ENCODE measurements around the gene KDM7A.

KDM7A gene

GRCh38 chr7:140051820-140052219 is 125.0 kb downstream of the KDM7A start:
- no peak for DNase-seq

GRCh38 chr7:140050100-140050499 is 126.7 kb downstream of the KDM7A start:
- DNase-seq, result no peak

GRCh38 chr7:140049339-140050024 is 127.3 kb downstream of the KDM7A start:
- DNase-seq, result no peak

GRCh38 chr7:140048989-140049338 is 127.8 kb downstream of the KDM7A start:
- no peak for DNase-seq

GRCh38 chr7:140048138-140048537 is 128.6 kb downstream of the KDM7A start:
- no peak for DNase-seq

DNA sequence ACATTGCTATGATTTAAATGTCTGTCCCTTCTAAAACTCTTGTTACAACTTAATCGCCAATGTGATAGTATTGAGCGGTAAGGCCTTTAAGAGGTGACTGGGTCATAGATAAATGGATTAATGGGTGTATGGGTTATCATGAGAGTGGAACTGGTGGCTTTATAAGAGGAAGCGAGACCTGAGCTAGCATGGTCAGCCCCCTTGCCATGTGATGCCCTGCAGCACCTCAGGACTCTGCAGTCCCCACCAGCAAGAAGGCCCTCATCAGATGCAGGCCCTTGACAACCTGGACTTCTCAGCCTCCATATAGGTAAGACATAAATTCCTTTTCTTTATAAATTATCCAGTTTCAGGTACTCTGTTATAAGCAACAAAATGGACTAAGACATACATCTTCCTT is 129.6 kb downstream of the KDM7A start:
- no peak for DNase-seq

DNA sequence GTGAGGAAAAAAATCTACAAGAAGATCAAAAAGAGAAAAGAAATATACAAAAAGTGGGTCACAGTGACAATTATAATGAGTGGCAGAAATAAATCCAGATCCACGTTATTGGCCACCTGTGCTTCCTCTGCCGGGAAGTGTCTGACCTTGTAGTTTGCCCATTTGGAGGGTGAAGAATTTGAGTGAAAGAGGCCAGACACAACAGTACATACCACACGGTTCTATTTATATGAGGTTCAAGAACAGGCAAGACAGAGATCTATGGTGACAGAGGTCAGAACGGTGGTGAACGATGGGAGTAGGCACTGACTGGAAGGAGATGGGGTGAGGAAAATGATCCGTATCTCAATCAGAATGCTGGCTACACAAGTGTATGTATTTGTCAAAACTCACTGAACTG is 131.1 kb downstream of the KDM7A start:
- DNase-seq, result no peak

- DNase-seq, result no peak
These were observed 132.5 kb downstream of the KDM7A start for GRCh38 chr7:140044251-140044650.

DNA sequence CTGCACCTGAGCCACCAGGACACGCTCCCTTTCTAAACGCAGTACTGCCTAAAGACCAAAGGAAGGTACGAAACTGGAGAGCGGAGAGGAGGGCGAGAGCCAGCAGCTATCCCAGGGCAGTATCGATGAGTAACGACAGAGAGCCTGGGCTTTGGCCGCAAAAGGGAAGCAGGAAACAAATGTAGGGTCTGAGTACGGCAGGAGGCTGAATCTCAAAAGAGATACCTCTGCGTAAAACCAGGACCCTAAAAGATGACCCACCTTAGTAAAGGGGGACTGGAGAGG is 134.5 kb downstream of the KDM7A start:
- DNase-seq, result no peak

GRCh38 chr7:140041659-140042385 is 135.0 kb downstream of the KDM7A start:
- DNase-seq, result no peak

GRCh38 chr7:140039896-140040295 is 136.9 kb downstream of the KDM7A start:
- DNase-seq, result no peak

DNA sequence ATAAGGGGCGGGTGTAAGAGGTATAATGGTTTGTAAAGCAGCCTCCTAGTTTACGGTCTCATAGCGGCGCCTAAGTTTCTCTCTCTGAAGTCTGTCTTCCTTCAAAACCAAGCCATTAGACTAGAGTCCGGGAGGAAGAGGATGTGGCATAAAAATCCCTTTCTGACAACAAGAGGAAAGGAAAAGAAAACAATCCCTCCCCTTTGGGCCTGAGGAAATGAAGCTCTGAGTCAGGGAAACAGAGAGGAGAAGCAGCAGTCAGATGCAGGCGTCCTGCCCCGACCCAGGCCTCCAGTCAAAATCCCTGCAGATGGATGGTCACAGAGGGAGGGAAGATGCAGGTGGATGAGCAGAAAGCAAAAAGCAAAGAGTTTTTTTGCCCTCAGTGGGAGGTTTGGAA is 137.7 kb downstream of the KDM7A start:
- DNase-seq, result no peak

GRCh38 chr7:140036224-140036962 is 140.4 kb downstream of the KDM7A start:
- no peak for DNase-seq

- DNase-seq, result no peak
These were observed 141.2 kb downstream of the KDM7A start for GRCh38 chr7:140035400-140036223.
